Hepatocyte (in vitro differentiated cells): Measurements from ENCODE around the gene CDK11B.
"Not testable (repeated sequence)": the region's sequence is repeated elsewhere in the genome, so short reads cannot be mapped to it uniquely, and the experiment has no call there.

Experiments used
- EZH2phosphoT487 ChIP-seq: fragments of 200-600 bp; sonication (generic); IDR thresholded peaks from one replicate; pipeline ENCODE4 v1.6.1; 2018; ENCODE audit warnings: antibody characterized with exemption, mild to moderate bottlenecking, low read depth, moderate library complexity; ENCODE audit not compliant: unreplicated experiment, severe bottlenecking
- TF ChIP-seq, protein P1 (sequence below): fragments of 200-600 bp; sonication (generic); IDR thresholded peaks from 2 replicates; pipeline ENCODE4 v1.5.1; 2016; ENCODE audit warnings: antibody characterized with exemption, mild to moderate bottlenecking; ENCODE audit not compliant: poor library complexity

DNA sequence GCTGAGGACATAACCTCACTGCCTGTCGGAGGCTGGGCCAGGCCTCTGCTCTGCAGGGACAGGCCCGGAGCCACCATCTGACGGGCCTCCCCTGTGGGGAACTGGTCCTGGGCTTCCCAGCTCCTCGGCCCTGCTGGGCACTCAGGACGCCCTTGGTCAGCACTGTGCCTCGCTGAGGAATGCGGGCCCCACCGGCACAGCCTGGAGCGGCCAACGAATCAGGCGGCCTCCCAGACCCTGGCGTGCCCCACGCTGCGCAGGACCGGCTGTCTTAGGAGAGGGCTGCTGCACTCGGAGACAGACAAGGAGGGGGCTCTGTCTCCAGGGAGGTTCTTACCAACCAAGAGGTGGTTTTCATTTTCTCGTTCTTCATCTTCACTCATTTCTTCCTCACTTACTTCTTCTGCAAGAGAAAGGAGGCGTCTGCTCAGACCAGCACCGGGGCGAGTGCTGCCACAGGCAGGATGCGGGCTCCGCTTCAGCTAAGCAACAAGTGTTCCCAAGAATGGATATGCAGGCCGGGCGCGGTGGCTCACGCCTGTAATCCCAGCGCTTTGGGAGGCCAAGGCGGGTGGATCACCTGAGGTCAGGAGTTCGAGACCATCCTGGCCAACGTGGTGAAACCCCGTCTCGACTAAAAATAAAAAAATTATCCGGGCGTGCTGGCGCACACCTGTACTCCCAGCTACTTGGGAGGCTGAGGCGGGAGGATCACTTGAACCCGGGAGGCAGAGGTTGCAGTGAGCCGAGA, 17.9 kb downstream of the CDK11B start:
- TF ChIP-seq, protein P1, sequence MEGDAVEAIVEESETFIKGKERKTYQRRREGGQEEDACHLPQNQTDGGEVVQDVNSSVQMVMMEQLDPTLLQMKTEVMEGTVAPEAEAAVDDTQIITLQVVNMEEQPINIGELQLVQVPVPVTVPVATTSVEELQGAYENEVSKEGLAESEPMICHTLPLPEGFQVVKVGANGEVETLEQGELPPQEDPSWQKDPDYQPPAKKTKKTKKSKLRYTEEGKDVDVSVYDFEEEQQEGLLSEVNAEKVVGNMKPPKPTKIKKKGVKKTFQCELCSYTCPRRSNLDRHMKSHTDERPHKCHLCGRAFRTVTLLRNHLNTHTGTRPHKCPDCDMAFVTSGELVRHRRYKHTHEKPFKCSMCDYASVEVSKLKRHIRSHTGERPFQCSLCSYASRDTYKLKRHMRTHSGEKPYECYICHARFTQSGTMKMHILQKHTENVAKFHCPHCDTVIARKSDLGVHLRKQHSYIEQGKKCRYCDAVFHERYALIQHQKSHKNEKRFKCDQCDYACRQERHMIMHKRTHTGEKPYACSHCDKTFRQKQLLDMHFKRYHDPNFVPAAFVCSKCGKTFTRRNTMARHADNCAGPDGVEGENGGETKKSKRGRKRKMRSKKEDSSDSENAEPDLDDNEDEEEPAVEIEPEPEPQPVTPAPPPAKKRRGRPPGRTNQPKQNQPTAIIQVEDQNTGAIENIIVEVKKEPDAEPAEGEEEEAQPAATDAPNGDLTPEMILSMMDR = not testable (repeated sequence)
- not testable (repeated sequence) for TF ChIP-seq EZH2phosphoT487
